GM19238 (cell line): ENCODE data around the gene RP9.
A peak's percentile ranks its signal among the peaks of the same experiment; 100 is the strongest.

Experiments
- DNase-seq: peaks from one replicate; pipeline ENCODE4 v3.0.0; 2011; ENCODE audit warnings: low spot score; ENCODE audit not compliant: insufficient read length

Gene RP9

GRCh38 chr7:33066771-33067170 lies 42.4 kb downstream of the RP9 start:
- DNase-seq, result no peak

- DNase-seq, result no peak
These were observed 43.2 kb downstream of the RP9 start for GRCh38 chr7:33065981-33066380.

GRCh38 chr7:33062782-33063443 lies 46.3 kb downstream of the RP9 start:
- DNase-seq, result peak; percentile 83

- DNase-seq, result peak; percentile 18
These were observed 47.0 kb downstream of the RP9 start, which contains the start of gene NT5C3A for GRCh38 chr7:33062023-33062781. Gene NT5C3A (minus strand): TSS chr7:33062776. CDS start chr7:33062705, 71 bp downstream.

GRCh38 chr7:33061282-33061937 lies 47.8 kb downstream of the RP9 start:
- no peak for DNase-seq

- DNase-seq, result no peak
These were observed 49.6 kb downstream of the RP9 start for GRCh38 chr7:33059635-33060034.

- DNase-seq, result no peak
These were observed 54.0 kb downstream of the RP9 start for GRCh38 chr7:33055158-33055557.

- no peak for DNase-seq
These were observed 54.8 kb downstream of the RP9 start for GRCh38 chr7:33054261-33054964.

- DNase-seq, result no peak
These were observed 55.5 kb downstream of the RP9 start for GRCh38 chr7:33053721-33054120.

GRCh38 chr7:33050535-33051318 lies 58.5 kb downstream of the RP9 start:
- DNase-seq, result no peak

- no peak for DNase-seq
These were observed 60.5 kb downstream of the RP9 start for GRCh38 chr7:33048704-33049103.

GRCh38 chr7:33048257-33048656 lies 60.9 kb downstream of the RP9 start:
- DNase-seq, result no peak

GRCh38 chr7:33044986-33045385 lies 64.2 kb downstream of the RP9 start:
- no peak for DNase-seq
